ENCODE results near the gene DNM1L. TPM values are rescaled to one million over a fixed set of nuclear protein-coding genes. Genes with fewer than 3 reads are reported as not detected.

Gene DNM1L
- total RNA-seq, 1 experiment from 2014 or later = 79.8 TPM

DNA sequence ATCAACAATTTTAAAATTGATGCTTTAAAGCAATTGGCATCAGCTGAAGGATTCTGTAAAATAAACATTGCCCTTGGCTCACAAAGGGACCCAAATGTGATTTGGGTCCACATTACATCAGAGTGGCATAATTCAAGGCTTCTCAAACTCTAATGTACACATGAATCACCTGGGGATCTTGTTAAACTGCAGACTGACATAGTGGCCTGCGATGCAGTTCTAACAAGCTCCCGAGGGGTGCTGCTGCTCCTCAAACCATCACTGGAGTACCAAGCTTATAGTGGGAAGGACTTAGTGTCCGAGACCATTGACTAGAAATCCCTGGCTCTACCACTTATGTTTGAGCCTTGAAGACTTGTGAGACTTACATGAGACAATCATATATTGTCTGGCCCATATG is 31.8 kb upstream of the DNM1L start:
- no peak overlapping the region for H2BK5ac ChIP-seq (ENCODE audit: insufficient read length, low read length)
- H3K23me2 ChIP-seq (ENCODE audit: insufficient read length, low read depth, low read length, poor library complexity, severe bottlenecking) = no peaks in the 10 kb centered on the region
- WGBS (ENCODE audit: extremely low coverage, insufficient read length, low lambda C conversion rate) = no CpG with 5 or more reads among the region's 3 CpGs
- H3K79me2 ChIP-seq (ENCODE audit: insufficient read depth, low read length) = no peaks in the 10 kb centered on the region
- H3K23ac ChIP-seq (ENCODE audit: insufficient read length, low read depth, low read length) = no peak overlapping the region
- H3K27ac Mint-ChIP-seq = peak overlapping the region in 1 of 3 experiments; percentile 34; a peak in 1 of 7 replicates
- no peaks in the 10 kb centered on the region for H3K9me3 Mint-ChIP-seq
- H3K9me3 ChIP-seq (ENCODE audit: control insufficient read depth, low read depth, low read length) = no peaks in the 10 kb centered on the region
- H3K27ac ChIP-seq (ENCODE audit: insufficient read length, low read depth, low read length) = no peak overlapping the region
- no peak overlapping the region for H3K4me3 Mint-ChIP-seq
- no peaks in the 10 kb centered on the region for H3K27me3 ChIP-seq (ENCODE audit: insufficient read depth, low read length)
- H3T11ph ChIP-seq (ENCODE audit: low read length) = no peak overlapping the region
- no peak overlapping the region for H2BK15ac ChIP-seq (ENCODE audit: low read depth, low read length)
- H4K20me1 ChIP-seq (ENCODE audit: control insufficient read depth, insufficient read depth, insufficient read length) = no peaks in the 10 kb centered on the region
- no peak overlapping the region for H2BK20ac ChIP-seq (ENCODE audit: low read depth, low read length, poor library complexity, severe bottlenecking)
- no peak overlapping the region for H4K8ac ChIP-seq (replicated peaks; ENCODE audit: insufficient read length, low read depth, low read length)
- H3K4me2 ChIP-seq (ENCODE audit: insufficient read depth, insufficient read length, low read length) = no peak overlapping the region
- H3K4ac ChIP-seq (ENCODE audit: low read depth, low read length) = no peak overlapping the region
- H3K18ac ChIP-seq (ENCODE audit: insufficient read length, low read depth, low read length) = no peak overlapping the region
- TF ChIP-seq, protein P1, sequence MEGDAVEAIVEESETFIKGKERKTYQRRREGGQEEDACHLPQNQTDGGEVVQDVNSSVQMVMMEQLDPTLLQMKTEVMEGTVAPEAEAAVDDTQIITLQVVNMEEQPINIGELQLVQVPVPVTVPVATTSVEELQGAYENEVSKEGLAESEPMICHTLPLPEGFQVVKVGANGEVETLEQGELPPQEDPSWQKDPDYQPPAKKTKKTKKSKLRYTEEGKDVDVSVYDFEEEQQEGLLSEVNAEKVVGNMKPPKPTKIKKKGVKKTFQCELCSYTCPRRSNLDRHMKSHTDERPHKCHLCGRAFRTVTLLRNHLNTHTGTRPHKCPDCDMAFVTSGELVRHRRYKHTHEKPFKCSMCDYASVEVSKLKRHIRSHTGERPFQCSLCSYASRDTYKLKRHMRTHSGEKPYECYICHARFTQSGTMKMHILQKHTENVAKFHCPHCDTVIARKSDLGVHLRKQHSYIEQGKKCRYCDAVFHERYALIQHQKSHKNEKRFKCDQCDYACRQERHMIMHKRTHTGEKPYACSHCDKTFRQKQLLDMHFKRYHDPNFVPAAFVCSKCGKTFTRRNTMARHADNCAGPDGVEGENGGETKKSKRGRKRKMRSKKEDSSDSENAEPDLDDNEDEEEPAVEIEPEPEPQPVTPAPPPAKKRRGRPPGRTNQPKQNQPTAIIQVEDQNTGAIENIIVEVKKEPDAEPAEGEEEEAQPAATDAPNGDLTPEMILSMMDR (conservative IDR thresholded peaks at IDR 0.05) = no peak
- H3K4me1 Mint-ChIP-seq = no peaks in the 10 kb centered on the region
- H4K91ac ChIP-seq (ENCODE audit: insufficient read length, low read depth, low read length) = no peak overlapping the region
- H2AFZ ChIP-seq (ENCODE audit: low read length) = no peak overlapping the region
- no peak overlapping the region for H3K56ac ChIP-seq (ENCODE audit: insufficient read length, low read depth, low read length)
- no peaks in the 10 kb centered on the region for H3K4me1 ChIP-seq (ENCODE audit: insufficient read depth, low read length)
- no peaks in the 10 kb centered on the region for H3K79me1 ChIP-seq (ENCODE audit: insufficient read depth, low read depth, low read length, poor library complexity, severe bottlenecking)
- no peak overlapping the region for H2BK120ac ChIP-seq (ENCODE audit: low read depth, low read length, poor library complexity, severe bottlenecking)
- no peak overlapping the region for H2AK5ac ChIP-seq (ENCODE audit: insufficient read length, low read length)
- H3K27me3 Mint-ChIP-seq (ENCODE audit: low read depth) = no peaks in the 10 kb centered on the region
- DNase-seq = no peak
- H3K14ac ChIP-seq (ENCODE audit: insufficient read depth, low read length) = no peak overlapping the region
- H4K5ac ChIP-seq (ENCODE audit: insufficient read length, low read depth, low read length) = no peak overlapping the region
- H2BK12ac ChIP-seq (ENCODE audit: insufficient read length, low read depth, low read length) = no peak overlapping the region
- no peak overlapping the region for H3K9ac ChIP-seq (ENCODE audit: extremely low read depth, insufficient read length, low read length)
- H3K36me3 Mint-ChIP-seq (ENCODE audit: insufficient read depth in 1 of 3, low read depth in 3 of 3) = peaks cover 0 to 21% (median 11%) of the 10 kb centered on the region in 3 experiments; a peak in 5 of 7 replicates

Measured in H9 (cell line).